GM10847 (cell line): ENCODE data around the gene CHML.

Source experiments
- POLR2A ChIP-seq: IDR thresholded peaks from 2 replicates; pipeline ENCODE4 v1.6.1; 2011; ENCODE audit not compliant: insufficient read length; ENCODE audit errors: extremely low read depth

Gene CHML

GRCh38 chr1:241640149-241640866 lies at the start of gene CHML, which contains the start of gene OPN3:
CHML (minus strand) TSS chr1:241640369; CDS start chr1:241635766, 4,603 bp downstream.
OPN3 (minus strand) TSS chr1:241640369; CDS start chr1:241640254, 115 bp downstream.
- peak; percentile 82 for TF ChIP-seq POLR2A

GRCh38 chr1:241688940-241689368 lies 48.8 kb upstream of the CHML start:
- no peak for TF ChIP-seq POLR2A

- TF ChIP-seq POLR2A, result no peak
Measured at GRCh38 chr1:241684108-241684507, 43.9 kb upstream of the CHML start.

GRCh38 chr1:241682921-241683320 lies 42.8 kb upstream of the CHML start:
- no peak for TF ChIP-seq POLR2A

GRCh38 chr1:241679961-241680360 lies 39.8 kb upstream of the CHML start:
- TF ChIP-seq POLR2A, result no peak

GRCh38 chr1:241679404-241679803 lies 39.2 kb upstream of the CHML start:
- no peak for TF ChIP-seq POLR2A

GRCh38 chr1:241678536-241678935 lies 38.4 kb upstream of the CHML start:
- TF ChIP-seq POLR2A, result no peak

GRCh38 chr1:241677201-241677600 lies 37.0 kb upstream of the CHML start:
- TF ChIP-seq POLR2A, result no peak

GRCh38 chr1:241675983-241676382 lies 35.8 kb upstream of the CHML start:
- TF ChIP-seq POLR2A, result no peak

GRCh38 chr1:241674805-241675384 lies 34.7 kb upstream of the CHML start:
- no peak for TF ChIP-seq POLR2A

- no peak for TF ChIP-seq POLR2A
Measured at GRCh38 chr1:241672301-241672700, 32.1 kb upstream of the CHML start.

- TF ChIP-seq POLR2A, result no peak
Measured at GRCh38 chr1:241666419-241666818, 26.2 kb upstream of the CHML start.

GRCh38 chr1:241660424-241660972 lies 20.3 kb upstream of the CHML start:
- no peak for TF ChIP-seq POLR2A

- no peak for TF ChIP-seq POLR2A
Measured at GRCh38 chr1:241658081-241658793, 18.1 kb upstream of the CHML start.

GRCh38 chr1:241654641-241655040 lies 14.5 kb upstream of the CHML start:
- TF ChIP-seq POLR2A, result no peak

GRCh38 chr1:241654019-241654418 lies 13.8 kb upstream of the CHML start:
- TF ChIP-seq POLR2A, result no peak
